GM20431 (cell line): ENCODE measurements around the gene ENAH.
"Not testable (repeated sequence)": the region's sequence is repeated elsewhere in the genome, so short reads cannot be mapped to it uniquely, and the experiment has no call there.

ENCODE experiments used
- in situ Hi-C: fragments of 300-500 bp; cut with MseI, MboI; formaldehyde crosslinking; loops from one replicate; pipeline ENCODE4 v1.15.0; 2020; ENCODE audit warnings: low sequenced_read_pairs; ENCODE audit not compliant: unreplicated experiment

ENAH gene

GRCh38 chr1:225537554-225538251, 115.2 kb downstream of the ENAH start:
- in situ Hi-C loops: no loop called here

GRCh38 chr1:225535280-225535679, 117.6 kb downstream of the ENAH start:
- in situ Hi-C loops: no loop called here

GRCh38 chr1:225534772-225535171, 118.2 kb downstream of the ENAH start:
- in situ Hi-C loops: no loop called here

- in situ Hi-C loops: no loop called here
Observed at GRCh38 chr1:225534135-225534534, 118.8 kb downstream of the ENAH start.

GRCh38 chr1:225533238-225533637, 119.7 kb downstream of the ENAH start:
- in situ Hi-C loops: no loop called here

GRCh38 chr1:225532240-225532944, 120.5 kb downstream of the ENAH start:
- in situ Hi-C loops: no loop called here

GRCh38 chr1:225529726-225530125, 123.2 kb downstream of the ENAH start:
- in situ Hi-C loops: no loop called here

GRCh38 chr1:225527575-225527974, 125.3 kb downstream of the ENAH start:
- in situ Hi-C loops: no loop called here

- in situ Hi-C loops: no loop called here
Observed at GRCh38 chr1:225526878-225527277, 126.0 kb downstream of the ENAH start.

- in situ Hi-C loops: no loop called here
Observed at GRCh38 chr1:225525377-225525776, 127.5 kb downstream of the ENAH start.

GRCh38 chr1:225524570-225524969, 128.4 kb downstream of the ENAH start:
- in situ Hi-C loops: no loop called here

- in situ Hi-C loops: no loop called here
Observed at GRCh38 chr1:225523263-225523950, 129.5 kb downstream of the ENAH start.

GRCh38 chr1:225522588-225523262, 130.2 kb downstream of the ENAH start:
- in situ Hi-C loops: no loop called here

GRCh38 chr1:225520587-225521227, 132.2 kb downstream of the ENAH start:
- in situ Hi-C loops: no loop called here

GRCh38 chr1:225519166-225519863, 133.6 kb downstream of the ENAH start:
- in situ Hi-C loops: no loop called here

- in situ Hi-C loops: no loop called here
Observed at GRCh38 chr1:225517697-225518096, 135.2 kb downstream of the ENAH start.

GRCh38 chr1:225517221-225517620, 135.7 kb downstream of the ENAH start:
- in situ Hi-C loops: no loop called here

- in situ Hi-C loops: no loop called here
Observed at GRCh38 chr1:225514671-225515081, 138.2 kb downstream of the ENAH start.

- in situ Hi-C loops: not testable (repeated sequence)
Observed at GRCh38 chr1:225513576-225513975, 139.3 kb downstream of the ENAH start.
